IMR-90 (cell line): ENCODE measurements around the gene NEK9. TPM values are rescaled to one million over a fixed set of nuclear protein-coding genes. Genes with fewer than 3 reads are reported as not detected.

Experiments
- ATAC-seq: fragments of 200-7000 bp; cut with Tn5 transposase; 2 replicates; pipeline ENCODE4 v1.9.1; 2020; ENCODE audit warnings: low read depth, mild to moderate bottlenecking, moderate library complexity
- BruUV-seq: library from RNA; stranded (reverse); fragments of 400-500 nt; replicated peaks from 2 replicates; lab custom pipeline; 2021; lab: Mats Ljungman, UMichigan
- CTCF ChIA-PET: fragments of 300-600 bp; formaldehyde crosslinking; extraction: SDS; loops from one replicate; lab custom pipeline; 2021; ENCODE audit warnings: antibody characterized with exemption; lab: Yijun Ruan, JAX
- POLR2A ChIA-PET: fragments of 300-600 bp; sonication (Branson Sonifier 250); formaldehyde crosslinking; loops from one replicate; lab custom pipeline; 2022; ENCODE audit warnings: antibody characterized with exemption; ENCODE audit not compliant: unreplicated experiment; lab: Charles Lee
- DNase-seq: peaks from one replicate; pipeline ENCODE4 v3.0.0; 2013
- H2AFZ ChIP-seq: replicated peaks from 2 replicates; pipeline ENCODE3; 2013; ENCODE audit warnings: low read length, mild to moderate bottlenecking; ENCODE audit not compliant: poor library complexity
- H2AK5ac ChIP-seq: 2 replicates; pipeline ENCODE4 v1.6.1; 2013; ENCODE audit warnings: low read depth, low read length, inconsistent platforms
- H2AK9ac ChIP-seq: replicated peaks from 2 replicates; pipeline ENCODE3; 2013; ENCODE audit warnings: mild to moderate bottlenecking, low read depth, low read length, moderate library complexity; ENCODE audit not compliant: poor library complexity
- H2BK120ac ChIP-seq: 2 replicates; pipeline ENCODE4 v1.6.1; 2013; ENCODE audit warnings: low read depth, low read length, inconsistent platforms
- H2BK15ac ChIP-seq: 3 replicates; pipeline ENCODE4 v1.6.1; 2013; ENCODE audit warnings: low read depth, low read length, inconsistent platforms
- H2BK20ac ChIP-seq: 2 replicates; pipeline ENCODE4 v1.6.1; 2013; ENCODE audit warnings: low read depth, mild to moderate bottlenecking, inconsistent platforms, low read length, moderate library complexity
- H2BK5ac ChIP-seq: 2 replicates; pipeline ENCODE4 v1.6.1; 2013; ENCODE audit warnings: mild to moderate bottlenecking, low read depth, low read length, inconsistent platforms; ENCODE audit not compliant: poor library complexity, severe bottlenecking
- H3K14ac ChIP-seq: replicated peaks from 2 replicates; pipeline ENCODE4 v1.6.1; 2013; ENCODE audit warnings: low read depth, low read length, inconsistent platforms
- H3K18ac ChIP-seq: 2 replicates; pipeline ENCODE4 v1.6.1; 2013; ENCODE audit warnings: low read depth, low read length, control low read depth
- H3K23ac ChIP-seq: 2 replicates; pipeline ENCODE4 v1.6.1; 2013; ENCODE audit warnings: low read depth, low read length, inconsistent platforms
- H3K27ac ChIP-seq: 2 replicates; pipeline ENCODE4 v1.5.1; 2013; ENCODE audit warnings: mild to moderate bottlenecking, control low read depth, low read length; ENCODE audit not compliant: insufficient read depth
- H3K27me3 ChIP-seq: 2 replicates; pipeline ENCODE4 v1.6.1; 2013; ENCODE audit warnings: low read length; ENCODE audit not compliant: control insufficient read depth, insufficient read depth
- H3K36me3 ChIP-seq: 2 replicates; pipeline ENCODE4 v1.6.1; 2013; ENCODE audit warnings: low read length, mixed read lengths; ENCODE audit not compliant: control insufficient read depth, insufficient read depth
- H3K4ac ChIP-seq: 2 replicates; pipeline ENCODE4 v1.6.1; 2013; ENCODE audit warnings: low read depth, low read length, inconsistent platforms
- H3K4me1 ChIP-seq: 2 replicates; pipeline ENCODE4 v1.6.1; 2013; ENCODE audit warnings: low read length, mixed read lengths; ENCODE audit not compliant: control insufficient read depth, insufficient read depth
- H3K4me2 ChIP-seq: 2 replicates; pipeline ENCODE4 v1.6.1; 2013; ENCODE audit warnings: low read depth, mild to moderate bottlenecking, control low read depth, low read length, moderate library complexity
- H3K4me3 ChIP-seq: 2 replicates; pipeline ENCODE4 v1.5.1; 2013; ENCODE audit warnings: low read depth, mild to moderate bottlenecking, control low read depth, low read length, moderate library complexity; ENCODE audit not compliant: insufficient read depth
- H3K56ac ChIP-seq: 2 replicates; pipeline ENCODE4 v1.6.1; 2013; ENCODE audit warnings: low read length, inconsistent platforms; ENCODE audit not compliant: insufficient read depth; ENCODE audit errors: extremely low read depth
- H3K79me1 ChIP-seq, 2 experiments: 2 replicates each; pipeline ENCODE4 v1.6.1; 2013; ENCODE audit warnings: low read length in 2 of 2, inconsistent platforms in 1 of 2, low read depth in 1 of 2
- H3K9ac ChIP-seq: 2 replicates; pipeline ENCODE4 v1.6.1; 2013; ENCODE audit warnings: low read depth, low read length, control low read depth
- H3K9me1 ChIP-seq: 2 replicates; pipeline ENCODE4 v1.6.1; 2013; ENCODE audit warnings: low read length, inconsistent platforms; ENCODE audit not compliant: insufficient read depth
- H3K9me3 ChIP-seq: 2 replicates; pipeline ENCODE4 v1.6.1; 2013; ENCODE audit warnings: low read length; ENCODE audit not compliant: control insufficient read depth, insufficient read depth
- H4K20me1 ChIP-seq: 2 replicates; pipeline ENCODE4 v1.6.1; 2013; ENCODE audit warnings: low read length, inconsistent platforms; ENCODE audit not compliant: insufficient read depth
- H4K5ac ChIP-seq: 2 replicates; pipeline ENCODE4 v1.6.1; 2013; ENCODE audit warnings: mild to moderate bottlenecking, low read depth, low read length, control low read depth
- H4K8ac ChIP-seq, 2 experiments: 2 replicates each; pipeline ENCODE4 v1.6.1; 2013; ENCODE audit warnings: low read depth in 2 of 2, low read length in 2 of 2, control low read depth in 1 of 2, inconsistent platforms in 1 of 2
- H4K91ac ChIP-seq: 2 replicates; pipeline ENCODE4 v1.6.1; 2013; ENCODE audit warnings: low read depth, low read length, inconsistent platforms; ENCODE audit not compliant: insufficient read depth
- BHLHE40 ChIP-seq: fragments of 150-350 bp; IDR thresholded peaks from 2 replicates; pipeline ENCODE4 v1.6.1; 2016; ENCODE audit warnings: mild to moderate bottlenecking, low read depth, low read length
- CEBPB ChIP-seq: IDR thresholded peaks from 2 replicates; pipeline ENCODE4 v1.6.1; 2012; ENCODE audit warnings: low read depth, low read length, improper control_type of control experiment
- CHD1 ChIP-seq: IDR thresholded peaks from 2 replicates; pipeline ENCODE4 v1.6.1; 2012; ENCODE audit warnings: low read depth, low read length, improper control_type of control experiment
- FOS ChIP-seq: fragments of 150-350 bp; IDR thresholded peaks from 2 replicates; pipeline ENCODE4 v1.6.1; 2016; ENCODE audit warnings: low read depth, low read length
- MAFK ChIP-seq: IDR thresholded peaks from 2 replicates; pipeline ENCODE4 v1.6.1; 2012; ENCODE audit warnings: low read depth, low read length, improper control_type of control experiment
- MAZ ChIP-seq: IDR thresholded peaks from 2 replicates; pipeline ENCODE4 v1.6.1; 2012; ENCODE audit warnings: low read depth, mild to moderate bottlenecking, low read length, improper control_type of control experiment, moderate library complexity, borderline replicate concordance
- MXI1 ChIP-seq: IDR thresholded peaks from 2 replicates; pipeline ENCODE4 v1.6.1; 2012; ENCODE audit warnings: low read depth, mild to moderate bottlenecking, low read length, moderate library complexity, borderline replicate concordance
- NFE2L2 ChIP-seq: fragments of 150-350 bp; IDR thresholded peaks from 2 replicates; pipeline ENCODE4 v1.6.1; 2016; ENCODE audit warnings: low read depth, mild to moderate bottlenecking, low read length
- POLR2A ChIP-seq: IDR thresholded peaks from 2 replicates; pipeline ENCODE4 v1.6.1; 2012; ENCODE audit warnings: mild to moderate bottlenecking, low read depth, low read length
- RAD21 ChIP-seq: IDR thresholded peaks from 2 replicates; pipeline ENCODE4 v1.6.1; 2012; ENCODE audit warnings: low read length, improper control_type of control experiment
- RCOR1 ChIP-seq: IDR thresholded peaks from 2 replicates; pipeline ENCODE4 v1.6.1; 2012; ENCODE audit warnings: mild to moderate bottlenecking, low read length, improper control_type of control experiment; ENCODE audit not compliant: insufficient replicate concordance
- RFX5 ChIP-seq: IDR thresholded peaks from 2 replicates; pipeline ENCODE4 v1.8.0; 2012; ENCODE audit warnings: low read depth, mild to moderate bottlenecking, low read length, moderate library complexity
- SMC3 ChIP-seq: fragments of 150-350 bp; IDR thresholded peaks from 2 replicates; pipeline ENCODE4 v1.6.1; 2016; ENCODE audit warnings: low read depth, mild to moderate bottlenecking, antibody characterized with exemption, low read length, moderate library complexity
- WGBS, 2 experiments: methylation state at CpG; one replicate each; pipeline versions ENCODE4 v1.1.5 to v1.1.7; 2013; ENCODE audit warnings: missing lambda C conversion rate in 2 of 2; ENCODE audit not compliant: insufficient read length in 1 of 2; ENCODE audit errors: extremely low coverage in 2 of 2; 5-methylcytosine and 5-hydroxymethylcytosine counted together
- dilution Hi-C: fragments of 300-500 bp; cut with HindIII; formaldehyde crosslinking; loops from one replicate; pipeline ENCODE4 v1.14.3; 2018; ENCODE audit warnings: low sequenced_read_pairs; ENCODE audit not compliant: unreplicated experiment
- in situ Hi-C: fragments of 300-500 bp; cut with MboI; formaldehyde crosslinking; loops from 3 replicates; pipeline ENCODE4 v1.14.3; 2019; ENCODE audit warnings: low sequenced_read_pairs, inconsistent platforms, mixed read lengths
- intact Hi-C: fragments of 100-400 bp; cut with micrococcal nuclease; formaldehyde crosslinking; loops from 2 replicates; pipeline ENCODE4 v1.10.0; 2022
- polyA plus RNA-seq, 3 experiments: library from polyadenylated mRNA; depleted of rRNA; stranded (reverse); fragments of >200 nt; gene quantifications; 2 replicates each; pipeline ENCODE4 v1.2.3, GENCODE V29; 2012; ENCODE audit warnings: low replicate concordance in 1 of 3
- total RNA-seq: library from RNA; depleted of rRNA; stranded (reverse); fragments of >200 nt; gene quantifications from 2 replicates; pipeline ENCODE4 v1.2.3, GENCODE V29; 2012
- TF ChIP-seq, protein P1 (sequence below): conservative IDR thresholded peaks from 2 replicates; pipeline ENCODE4 v1.5.1; 2012; ENCODE audit warnings: mild to moderate bottlenecking, low read depth, low read length, improper control_type of control experiment
- TF ChIP-seq, protein P2 (sequence below): fragments of 150-350 bp; IDR thresholded peaks from 2 replicates; pipeline ENCODE4 v1.6.1; 2017; ENCODE audit warnings: mild to moderate bottlenecking, antibody characterized with exemption, low read length, low read depth
- TF ChIP-seq, protein P3 (sequence below): fragments of 150-350 bp; IDR thresholded peaks from 2 replicates; pipeline ENCODE4 v1.6.1; 2016; ENCODE audit warnings: low read depth, mild to moderate bottlenecking, low read length, moderate library complexity, borderline replicate concordance

The NEK9 gene
- total and polyA plus RNA-seq, 2 of the 4 experiments (the other 2 are of a cell fraction), result 22.9 to 23.2 TPM

DNA sequence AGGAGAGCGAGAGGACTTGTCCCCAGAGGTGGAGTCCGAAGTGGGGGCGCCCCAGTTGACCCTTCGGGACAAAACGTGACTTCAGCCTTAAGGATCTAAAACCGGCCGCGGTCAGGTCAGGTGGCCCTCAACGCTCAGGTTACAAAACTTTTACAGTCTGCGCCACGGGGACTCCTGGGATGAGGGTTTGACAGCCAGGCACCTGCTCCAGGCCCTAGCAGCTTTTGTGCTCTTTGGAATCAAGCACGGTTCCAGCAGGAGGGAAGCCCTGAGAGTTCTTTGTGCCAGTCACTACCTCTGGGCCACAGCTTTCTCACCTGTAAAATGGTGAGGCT, 57.1 kb downstream of the NEK9 start:
- peak overlapping the region; percentile 76 to 89 for H4K8ac ChIP-seq
- BruUV-seq, result no TSS peak
- H2BK120ac ChIP-seq, result 0 out of 2 replicates have a peak overlapping the region, but pooled peaks have one; percentile 7
- H3K9me1 ChIP-seq, result no peaks in the 10 kb centered on the region
- dilution Hi-C loops, result no loop called here
- H3K9ac ChIP-seq, result peak overlapping the region; percentile 32; the same call in 1 of the 2 replicates
- peak overlapping the region; percentile 48; the same call in 1 of the 2 replicates for H2AK5ac ChIP-seq
- H4K5ac ChIP-seq, result peak overlapping the region; percentile 33; the same call in 1 of the 2 replicates
- no peak overlapping the region for H3K23ac ChIP-seq
- H3K18ac ChIP-seq, result no peak overlapping the region
- peaks cover 2% of the 10 kb centered on the region; the same call in 1 of the 2 replicates for H3K4me1 ChIP-seq
- H4K91ac ChIP-seq, result no peak overlapping the region; the same call in 1 of the 2 replicates
- H2BK15ac ChIP-seq, result no peak overlapping the region
- no peaks in the 10 kb centered on the region for H3K27me3 ChIP-seq
- ATAC-seq (no peak), DNase-seq (no peak)
- peak overlapping the region; percentile 18; the same call in 1 of the 2 replicates for H3K27ac ChIP-seq
- H3K4me3 ChIP-seq, result peak overlapping the region; percentile 52; the same call in 1 of the 2 replicates
- no peak overlapping the region for H2BK20ac ChIP-seq
- H3K56ac ChIP-seq, result no peak overlapping the region; the same call in 1 of the 2 replicates
- peak overlapping the region; percentile 89 for H2AFZ ChIP-seq
- H2BK5ac ChIP-seq, result no peak overlapping the region
- ChIA-PET POLR2A (interaction anchor here (0.5 to 0.8 kb wide), 3 partner anchors 10 to 1106 kb away, joined by 3 to 4 read pairs (median 3); no protein-coding TSS in a partner anchor), CTCF (interaction anchor here (0.9 kb wide), 1 partner anchor 18 kb away, joined by 3 read pairs; no protein-coding TSS in a partner anchor)
- 0 out of 4 replicates have a peak, but pooled peaks cover 0 to 8% of the 10 kb centered on the region in 2 experiments for H3K79me1 ChIP-seq
- H4K20me1 ChIP-seq, result no peaks in the 10 kb centered on the region
- H3K4ac ChIP-seq, result peak overlapping the region; percentile 32
- no peaks in the 10 kb centered on the region for H3K36me3 ChIP-seq
- H3K14ac ChIP-seq, result 0 out of 2 replicates have a peak overlapping the region, but pooled peaks have one; percentile 11
- TF ChIP-seq BHLHE40 (no peak), POLR2A (no peak), RAD21 (no peak), CEBPB (no peak), CHD1 (no peak), RCOR1 (no peak), MAZ (no peak), FOS (no peak), RFX5 (no peak), MAFK (no peak), SMC3 (no peak), NFE2L2 (no peak), MXI1 (no peak)
- TF ChIP-seq, protein P1, sequence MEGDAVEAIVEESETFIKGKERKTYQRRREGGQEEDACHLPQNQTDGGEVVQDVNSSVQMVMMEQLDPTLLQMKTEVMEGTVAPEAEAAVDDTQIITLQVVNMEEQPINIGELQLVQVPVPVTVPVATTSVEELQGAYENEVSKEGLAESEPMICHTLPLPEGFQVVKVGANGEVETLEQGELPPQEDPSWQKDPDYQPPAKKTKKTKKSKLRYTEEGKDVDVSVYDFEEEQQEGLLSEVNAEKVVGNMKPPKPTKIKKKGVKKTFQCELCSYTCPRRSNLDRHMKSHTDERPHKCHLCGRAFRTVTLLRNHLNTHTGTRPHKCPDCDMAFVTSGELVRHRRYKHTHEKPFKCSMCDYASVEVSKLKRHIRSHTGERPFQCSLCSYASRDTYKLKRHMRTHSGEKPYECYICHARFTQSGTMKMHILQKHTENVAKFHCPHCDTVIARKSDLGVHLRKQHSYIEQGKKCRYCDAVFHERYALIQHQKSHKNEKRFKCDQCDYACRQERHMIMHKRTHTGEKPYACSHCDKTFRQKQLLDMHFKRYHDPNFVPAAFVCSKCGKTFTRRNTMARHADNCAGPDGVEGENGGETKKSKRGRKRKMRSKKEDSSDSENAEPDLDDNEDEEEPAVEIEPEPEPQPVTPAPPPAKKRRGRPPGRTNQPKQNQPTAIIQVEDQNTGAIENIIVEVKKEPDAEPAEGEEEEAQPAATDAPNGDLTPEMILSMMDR, result no peak
- TF ChIP-seq, protein P2, sequence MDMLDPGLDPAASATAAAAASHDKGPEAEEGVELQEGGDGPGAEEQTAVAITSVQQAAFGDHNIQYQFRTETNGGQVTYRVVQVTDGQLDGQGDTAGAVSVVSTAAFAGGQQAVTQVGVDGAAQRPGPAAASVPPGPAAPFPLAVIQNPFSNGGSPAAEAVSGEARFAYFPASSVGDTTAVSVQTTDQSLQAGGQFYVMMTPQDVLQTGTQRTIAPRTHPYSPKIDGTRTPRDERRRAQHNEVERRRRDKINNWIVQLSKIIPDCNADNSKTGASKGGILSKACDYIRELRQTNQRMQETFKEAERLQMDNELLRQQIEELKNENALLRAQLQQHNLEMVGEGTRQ, result no peak
- TF ChIP-seq, protein P3, sequence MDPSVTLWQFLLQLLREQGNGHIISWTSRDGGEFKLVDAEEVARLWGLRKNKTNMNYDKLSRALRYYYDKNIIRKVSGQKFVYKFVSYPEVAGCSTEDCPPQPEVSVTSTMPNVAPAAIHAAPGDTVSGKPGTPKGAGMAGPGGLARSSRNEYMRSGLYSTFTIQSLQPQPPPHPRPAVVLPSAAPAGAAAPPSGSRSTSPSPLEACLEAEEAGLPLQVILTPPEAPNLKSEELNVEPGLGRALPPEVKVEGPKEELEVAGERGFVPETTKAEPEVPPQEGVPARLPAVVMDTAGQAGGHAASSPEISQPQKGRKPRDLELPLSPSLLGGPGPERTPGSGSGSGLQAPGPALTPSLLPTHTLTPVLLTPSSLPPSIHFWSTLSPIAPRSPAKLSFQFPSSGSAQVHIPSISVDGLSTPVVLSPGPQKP, result no peak
- peak overlapping the region; percentile 28 for H2AK9ac ChIP-seq
- 26% methylated on average over 7 of the region's 12 CpGs; no CpG with 5 or more reads in 1 of the 2 experiments for whole genome bisulfite sequencing, 2 experiments
- peak overlapping the region; percentile 78 for H3K4me2 ChIP-seq
- intact Hi-C loops, result loop anchor here (5.0 kb wide), 1 partner anchor 127 kb away; no protein-coding TSS in a partner anchor
- in situ Hi-C loops, result no loop called here
- no peaks in the 10 kb centered on the region for H3K9me3 ChIP-seq
